ENCODE results near the gene TRIP13. TPM values are rescaled to one million over a fixed set of nuclear protein-coding genes. Genes with fewer than 3 reads are reported as not detected.

TRIP13 gene
- polyA plus RNA-seq, 1 experiment = 20.4 TPM

DNA sequence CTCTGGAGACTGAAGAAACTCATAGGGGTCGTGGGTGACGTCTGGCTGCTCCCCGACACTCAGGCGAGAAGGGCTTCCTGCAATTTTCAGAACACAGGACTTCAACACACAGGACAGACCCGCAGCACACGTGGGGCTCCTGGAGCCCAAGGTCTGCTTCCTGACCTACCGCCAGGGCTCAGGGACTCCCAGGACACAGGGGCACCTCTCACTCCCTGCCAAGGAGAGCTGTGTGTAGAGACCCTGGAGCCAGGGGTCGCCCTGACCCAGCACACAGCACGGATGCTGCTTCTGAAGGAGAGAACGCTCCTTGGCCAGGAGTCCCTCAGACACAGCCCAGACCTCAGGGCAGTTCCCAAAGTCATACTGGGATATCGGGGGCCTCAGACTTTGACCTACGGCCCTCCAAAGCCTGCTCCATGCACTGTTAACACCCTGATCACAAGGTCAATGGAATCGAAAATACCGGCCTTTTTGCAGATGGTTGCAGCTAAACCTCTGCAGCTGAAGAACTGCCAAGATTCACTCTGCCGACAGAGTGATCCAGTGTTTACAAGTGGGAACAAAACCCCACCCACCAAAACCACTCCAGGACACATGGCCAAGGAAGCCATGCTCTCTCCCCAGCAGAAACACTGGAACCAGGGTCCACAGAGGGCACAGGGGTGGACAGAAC lies 28.1 kb upstream of the TRIP13 start:
- TF ChIP-seq, protein P1, sequence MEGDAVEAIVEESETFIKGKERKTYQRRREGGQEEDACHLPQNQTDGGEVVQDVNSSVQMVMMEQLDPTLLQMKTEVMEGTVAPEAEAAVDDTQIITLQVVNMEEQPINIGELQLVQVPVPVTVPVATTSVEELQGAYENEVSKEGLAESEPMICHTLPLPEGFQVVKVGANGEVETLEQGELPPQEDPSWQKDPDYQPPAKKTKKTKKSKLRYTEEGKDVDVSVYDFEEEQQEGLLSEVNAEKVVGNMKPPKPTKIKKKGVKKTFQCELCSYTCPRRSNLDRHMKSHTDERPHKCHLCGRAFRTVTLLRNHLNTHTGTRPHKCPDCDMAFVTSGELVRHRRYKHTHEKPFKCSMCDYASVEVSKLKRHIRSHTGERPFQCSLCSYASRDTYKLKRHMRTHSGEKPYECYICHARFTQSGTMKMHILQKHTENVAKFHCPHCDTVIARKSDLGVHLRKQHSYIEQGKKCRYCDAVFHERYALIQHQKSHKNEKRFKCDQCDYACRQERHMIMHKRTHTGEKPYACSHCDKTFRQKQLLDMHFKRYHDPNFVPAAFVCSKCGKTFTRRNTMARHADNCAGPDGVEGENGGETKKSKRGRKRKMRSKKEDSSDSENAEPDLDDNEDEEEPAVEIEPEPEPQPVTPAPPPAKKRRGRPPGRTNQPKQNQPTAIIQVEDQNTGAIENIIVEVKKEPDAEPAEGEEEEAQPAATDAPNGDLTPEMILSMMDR (IDR thresholded peaks at IDR 0.05; ENCODE audit: insufficient read depth, low read depth, low read length) = no peak
- ChIA-PET POLR2A (no interaction called here), CTCF (interaction anchor here (1.5 kb wide), 1 partner anchor 38 kb away, joined by 4 read pairs; no protein-coding TSS in a partner anchor)
- Histone ChIP-seq H3K4me3 (ENCODE audit: low read depth, low read length) (no peak overlapping the region), H3K36me3 (ENCODE audit: control insufficient read depth, insufficient read depth, low read length) (peaks cover 41% of the 10 kb centered on the region), H3K27me3 (ENCODE audit: control insufficient read depth, insufficient read depth, low read length) (no peaks in the 10 kb centered on the region)
- no peak for DNase-seq (ENCODE audit: low read depth)

DNA sequence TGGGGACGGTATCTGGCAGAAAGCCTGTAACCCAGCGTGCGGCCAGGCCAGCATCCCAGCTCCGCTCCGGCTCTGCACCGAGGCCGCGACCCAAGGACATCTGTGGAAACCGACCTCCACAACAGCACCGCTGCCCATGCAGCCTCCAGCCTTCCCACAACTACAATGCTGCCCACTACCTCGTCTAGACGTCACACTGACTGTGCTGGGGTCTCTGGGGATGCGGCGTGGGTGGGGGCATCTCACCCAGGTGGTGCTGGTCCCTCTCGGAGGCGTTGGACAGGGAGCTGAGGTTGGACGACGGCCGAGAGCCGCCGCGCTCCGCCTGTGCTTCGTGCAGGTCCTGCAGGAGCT lies 27.5 kb upstream of the TRIP13 start:
- CTCF ChIA-PET = interaction anchor here (1.5 kb wide), 1 partner anchor 37 kb away, joined by 4 read pairs; no protein-coding TSS in a partner anchor
- H3K36me3 ChIP-seq (ENCODE audit: control insufficient read depth, insufficient read depth, low read length) = peaks cover 43% of the 10 kb centered on the region
- TF ChIP-seq, protein P1 (IDR thresholded peaks at IDR 0.05; ENCODE audit: insufficient read depth, low read depth, low read length) = no peak
- no peaks in the 10 kb centered on the region for H3K27me3 ChIP-seq (ENCODE audit: control insufficient read depth, insufficient read depth, low read length)
- POLR2A ChIA-PET = no interaction called here
- DNase-seq (ENCODE audit: low read depth) = no peak
- H3K4me3 ChIP-seq (ENCODE audit: low read depth, low read length) = no peak overlapping the region

DNA sequence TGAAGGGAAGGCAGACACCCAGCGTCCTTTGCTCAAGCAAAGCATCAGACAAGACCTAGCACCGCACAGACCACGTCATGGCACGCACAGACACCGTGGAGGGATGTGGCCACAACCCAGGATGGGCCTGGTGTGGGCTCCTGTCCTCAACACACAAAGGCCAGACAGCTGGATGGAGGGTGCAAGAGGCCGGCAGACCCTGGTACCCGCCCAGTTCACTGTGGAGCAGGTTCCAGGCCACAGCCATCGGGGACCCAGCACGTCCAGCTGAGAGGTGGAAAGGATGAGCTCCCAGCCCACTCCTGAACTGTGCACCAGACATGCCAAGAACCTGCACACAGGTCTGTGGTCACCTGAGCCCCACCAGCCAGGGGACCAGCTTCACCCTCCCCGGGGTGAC lies 26.9 kb upstream of the TRIP13 start:
- Histone ChIP-seq H3K4me3 (ENCODE audit: low read depth, low read length) (no peak overlapping the region), H3K27me3 (ENCODE audit: control insufficient read depth, insufficient read depth, low read length) (no peaks in the 10 kb centered on the region), H3K36me3 (ENCODE audit: control insufficient read depth, insufficient read depth, low read length) (peaks cover 44% of the 10 kb centered on the region)
- no peak for DNase-seq (ENCODE audit: low read depth)
- POLR2A ChIA-PET = no interaction called here
- CTCF ChIA-PET = interaction anchor here (1.5 kb wide), 1 partner anchor 37 kb away, joined by 4 read pairs; no protein-coding TSS in a partner anchor
- TF ChIP-seq, protein P1 (IDR thresholded peaks at IDR 0.05; ENCODE audit: insufficient read depth, low read depth, low read length) = no peak

DNA sequence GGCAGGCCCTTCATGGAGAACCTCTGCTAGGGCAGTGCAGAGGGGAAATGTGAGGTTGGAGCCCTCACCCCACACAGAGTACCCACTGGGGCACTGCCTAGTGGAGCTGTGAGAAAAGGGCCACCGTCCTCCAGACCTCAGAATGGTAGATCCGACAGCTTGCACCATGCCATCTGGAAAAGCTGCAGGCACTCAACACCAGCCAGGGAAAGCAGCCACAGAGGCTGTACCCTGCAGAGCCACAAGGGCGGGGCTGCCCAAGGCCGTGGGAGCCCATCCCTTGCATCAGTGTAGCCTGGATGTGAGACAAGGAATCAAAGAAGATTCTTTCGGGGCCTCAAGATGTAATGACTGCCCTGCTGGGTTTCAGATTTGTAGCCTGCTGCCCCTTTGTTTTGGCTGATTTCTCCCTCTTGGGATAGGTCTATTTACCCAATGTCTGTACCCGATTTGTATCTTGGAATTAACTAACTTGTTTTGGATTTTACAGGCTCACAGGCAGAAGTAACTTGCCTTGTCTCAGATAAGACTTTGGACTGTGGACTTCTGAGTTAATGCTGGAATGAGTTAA lies 25.3 kb upstream of the TRIP13 start:
- ChIA-PET POLR2A (no interaction called here), CTCF (no interaction called here)
- Histone ChIP-seq H3K27me3 (ENCODE audit: control insufficient read depth, insufficient read depth, low read length) (no peaks in the 10 kb centered on the region), H3K4me3 (ENCODE audit: low read depth, low read length) (no peak overlapping the region), H3K36me3 (ENCODE audit: control insufficient read depth, insufficient read depth, low read length) (peaks cover 57% of the 10 kb centered on the region)
- TF ChIP-seq, protein P1 (IDR thresholded peaks at IDR 0.05; ENCODE audit: insufficient read depth, low read depth, low read length) = no peak; the same call in 1 of the 2 replicates
- no peak for DNase-seq (ENCODE audit: low read depth)

DNA sequence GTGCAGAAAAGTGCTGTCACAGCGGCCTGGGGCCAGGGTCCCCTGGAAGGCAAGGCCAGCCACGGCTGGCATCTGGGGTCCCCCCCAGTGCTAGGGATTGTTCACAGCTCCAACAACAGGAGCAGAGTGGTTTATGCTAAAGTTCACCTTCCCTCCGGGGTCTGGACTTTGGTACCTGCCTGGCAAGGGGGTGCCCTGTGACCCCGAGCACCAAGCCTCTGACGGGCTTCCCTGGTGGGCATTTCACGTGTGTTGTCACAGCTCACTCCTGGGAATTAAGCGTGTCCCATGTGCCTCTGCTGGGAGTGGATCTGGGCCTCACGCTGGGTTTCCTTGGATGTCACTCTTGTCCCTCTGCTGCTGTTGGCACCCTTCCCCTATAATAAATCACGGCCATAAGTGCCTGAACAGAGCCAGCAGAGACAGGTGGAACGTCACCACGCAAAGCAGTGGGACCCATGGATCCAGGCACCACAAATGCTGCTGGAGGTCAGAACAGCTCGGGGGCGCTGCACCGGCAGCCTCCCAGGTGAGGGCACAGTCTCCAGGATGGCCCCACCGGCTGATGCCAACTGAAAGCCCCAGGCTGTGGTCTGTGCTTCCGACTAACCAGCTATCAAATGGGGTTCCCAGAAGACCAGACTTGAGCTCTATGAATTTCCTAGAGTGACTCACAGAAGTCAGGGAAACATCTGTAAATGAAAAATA lies 24.1 kb upstream of the TRIP13 start:
- H3K4me3 ChIP-seq (ENCODE audit: low read depth, low read length) = no peak overlapping the region
- DNase-seq (ENCODE audit: low read depth) = no peak
- H3K27me3 ChIP-seq (ENCODE audit: control insufficient read depth, insufficient read depth, low read length) = no peaks in the 10 kb centered on the region
- ChIA-PET CTCF (interaction anchor here (0.8 kb wide), 1 partner anchor 34 kb away, joined by 3 read pairs; no protein-coding TSS in a partner anchor), POLR2A (no interaction called here)
- peaks cover 54% of the 10 kb centered on the region for H3K36me3 ChIP-seq (ENCODE audit: control insufficient read depth, insufficient read depth, low read length)
- TF ChIP-seq, protein P1 (IDR thresholded peaks at IDR 0.05; ENCODE audit: insufficient read depth, low read depth, low read length) = no peak
